Measurements from ENCODE around the gene LRCH3.

The LRCH3 gene

GRCh38 chr3:197854596-197855343 lies 63.7 kb downstream of the LRCH3 start:
- no peak overlapping the region for H3K27ac ChIP-seq (ENCODE audit: extremely low read depth, low read depth, low read length)
- H3K4me3 ChIP-seq (ENCODE audit: low read depth, low read length) = no peak overlapping the region
- TF ChIP-seq ZNF404 (tag by site-specific recombination; IDR thresholded peaks at IDR 0.05) = no peak
- no peak for TF ChIP-seq KLF8 (tag by site-specific recombination; IDR thresholded peaks at IDR 0.05)
- peak; percentile 94 for TF ChIP-seq ZIC2 (tag by site-specific recombination; IDR thresholded peaks at IDR 0.05)
- TF ChIP-seq, protein P1, sequence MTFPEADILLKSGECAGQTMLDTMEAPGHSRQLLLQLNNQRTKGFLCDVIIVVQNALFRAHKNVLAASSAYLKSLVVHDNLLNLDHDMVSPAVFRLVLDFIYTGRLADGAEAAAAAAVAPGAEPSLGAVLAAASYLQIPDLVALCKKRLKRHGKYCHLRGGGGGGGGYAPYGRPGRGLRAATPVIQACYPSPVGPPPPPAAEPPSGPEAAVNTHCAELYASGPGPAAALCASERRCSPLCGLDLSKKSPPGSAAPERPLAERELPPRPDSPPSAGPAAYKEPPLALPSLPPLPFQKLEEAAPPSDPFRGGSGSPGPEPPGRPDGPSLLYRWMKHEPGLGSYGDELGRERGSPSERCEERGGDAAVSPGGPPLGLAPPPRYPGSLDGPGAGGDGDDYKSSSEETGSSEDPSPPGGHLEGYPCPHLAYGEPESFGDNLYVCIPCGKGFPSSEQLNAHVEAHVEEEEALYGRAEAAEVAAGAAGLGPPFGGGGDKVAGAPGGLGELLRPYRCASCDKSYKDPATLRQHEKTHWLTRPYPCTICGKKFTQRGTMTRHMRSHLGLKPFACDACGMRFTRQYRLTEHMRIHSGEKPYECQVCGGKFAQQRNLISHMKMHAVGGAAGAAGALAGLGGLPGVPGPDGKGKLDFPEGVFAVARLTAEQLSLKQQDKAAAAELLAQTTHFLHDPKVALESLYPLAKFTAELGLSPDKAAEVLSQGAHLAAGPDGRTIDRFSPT (tag by site-specific recombination; IDR thresholded peaks at IDR 0.05) = peak; percentile 81
- TF ChIP-seq ZNF600 (tag by site-specific recombination; IDR thresholded peaks at IDR 0.05) = peak; percentile 85; the same call in 1 of the 2 replicates
- TF ChIP-seq PRDM6 (tag by site-specific recombination; IDR thresholded peaks at IDR 0.05) = peak; percentile 86
- TF ChIP-seq ZNF311 (tag by site-specific recombination; IDR thresholded peaks at IDR 0.05; ENCODE audit: borderline replicate concordance) = no peak
- no peak for TF ChIP-seq ZNF488 (tag by site-specific recombination; IDR thresholded peaks at IDR 0.05)
- no peak for TF ChIP-seq ZNF692 (tag by site-specific recombination; IDR thresholded peaks at IDR 0.05)
- TF ChIP-seq ZNF629 (tag by site-specific recombination; IDR thresholded peaks at IDR 0.05) = no peak; the same call in 1 of the 2 replicates
- no peak for TF ChIP-seq ZNF366 (tag by site-specific recombination; conservative IDR thresholded peaks at IDR 0.05)
- TF ChIP-seq GLI4 (tag by site-specific recombination; IDR thresholded peaks at IDR 0.05) = no peak
- no peak for TF ChIP-seq ZNF768 (tag by site-specific recombination; IDR thresholded peaks at IDR 0.05)
- TF ChIP-seq ZSCAN30 (tag by site-specific recombination; IDR thresholded peaks at IDR 0.05) = peak; percentile 28; the same call in 1 of the 2 replicates
- TF ChIP-seq ZNF621 (tag by site-specific recombination; IDR thresholded peaks at IDR 0.05) = no peak
- TF ChIP-seq, protein P2, sequence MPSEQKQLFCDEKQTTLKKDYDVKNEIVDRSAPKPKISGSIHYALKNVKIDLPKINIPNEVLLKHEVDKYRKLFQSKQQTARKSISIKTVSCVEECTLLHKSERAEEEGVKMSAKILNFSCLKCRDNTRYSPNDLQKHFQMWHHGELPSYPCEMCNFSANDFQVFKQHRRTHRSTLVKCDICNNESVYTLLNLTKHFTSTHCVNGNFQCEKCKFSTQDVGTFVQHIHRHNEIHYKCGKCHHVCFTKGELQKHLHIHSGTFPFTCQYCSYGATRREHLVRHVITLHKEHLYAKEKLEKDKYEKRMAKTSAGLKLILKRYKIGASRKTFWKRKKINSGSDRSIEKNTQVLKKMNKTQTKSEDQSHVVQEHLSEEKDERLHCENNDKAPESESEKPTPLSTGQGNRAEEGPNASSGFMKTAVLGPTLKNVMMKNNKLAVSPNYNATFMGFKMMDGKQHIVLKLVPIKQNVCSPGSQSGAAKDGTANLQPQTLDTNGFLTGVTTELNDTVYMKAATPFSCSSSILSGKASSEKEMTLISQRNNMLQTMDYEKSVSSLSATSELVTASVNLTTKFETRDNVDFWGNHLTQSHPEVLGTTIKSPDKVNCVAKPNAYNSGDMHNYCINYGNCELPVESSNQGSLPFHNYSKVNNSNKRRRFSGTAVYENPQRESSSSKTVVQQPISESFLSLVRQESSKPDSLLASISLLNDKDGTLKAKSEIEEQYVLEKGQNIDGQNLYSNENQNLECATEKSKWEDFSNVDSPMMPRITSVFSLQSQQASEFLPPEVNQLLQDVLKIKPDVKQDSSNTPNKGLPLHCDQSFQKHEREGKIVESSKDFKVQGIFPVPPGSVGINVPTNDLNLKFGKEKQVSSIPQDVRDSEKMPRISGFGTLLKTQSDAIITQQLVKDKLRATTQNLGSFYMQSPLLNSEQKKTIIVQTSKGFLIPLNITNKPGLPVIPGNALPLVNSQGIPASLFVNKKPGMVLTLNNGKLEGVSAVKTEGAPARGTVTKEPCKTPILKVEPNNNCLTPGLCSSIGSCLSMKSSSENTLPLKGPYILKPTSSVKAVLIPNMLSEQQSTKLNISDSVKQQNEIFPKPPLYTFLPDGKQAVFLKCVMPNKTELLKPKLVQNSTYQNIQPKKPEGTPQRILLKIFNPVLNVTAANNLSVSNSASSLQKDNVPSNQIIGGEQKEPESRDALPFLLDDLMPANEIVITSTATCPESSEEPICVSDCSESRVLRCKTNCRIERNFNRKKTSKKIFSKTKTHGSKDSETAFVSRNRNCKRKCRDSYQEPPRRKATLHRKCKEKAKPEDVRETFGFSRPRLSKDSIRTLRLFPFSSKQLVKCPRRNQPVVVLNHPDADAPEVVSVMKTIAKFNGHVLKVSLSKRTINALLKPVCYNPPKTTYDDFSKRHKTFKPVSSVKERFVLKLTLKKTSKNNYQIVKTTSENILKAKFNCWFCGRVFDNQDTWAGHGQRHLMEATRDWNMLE (tag by site-specific recombination; conservative IDR thresholded peaks at IDR 0.05; ENCODE audit: low read depth) = 0 out of 2 replicates have a peak, but pooled peaks have one; percentile 21
- TF ChIP-seq ZBTB44 (tag by site-specific recombination; IDR thresholded peaks at IDR 0.05) = peak; percentile 95
- no peaks in the 10 kb centered on the region for H3K9me3 ChIP-seq (ENCODE audit: control insufficient read depth, insufficient read depth, low read depth, low read length)
- H3K36me3 ChIP-seq (ENCODE audit: control insufficient read depth in 2 of 2, insufficient read depth in 1 of 2, low read length in 2 of 2) = peaks cover 0 to 68% of the 10 kb centered on the region in 2 experiments; a peak in 2 of 3 replicates
- CTCF ChIA-PET = no interaction called here
- H3K4me1 ChIP-seq (ENCODE audit: control insufficient read depth, insufficient read depth, low read length) = no peaks in the 10 kb centered on the region
- POLR2A ChIA-PET = no interaction called here

Data from HEK293 (cell line).